Measurements from ENCODE around the gene SLC22A3.

DNA sequence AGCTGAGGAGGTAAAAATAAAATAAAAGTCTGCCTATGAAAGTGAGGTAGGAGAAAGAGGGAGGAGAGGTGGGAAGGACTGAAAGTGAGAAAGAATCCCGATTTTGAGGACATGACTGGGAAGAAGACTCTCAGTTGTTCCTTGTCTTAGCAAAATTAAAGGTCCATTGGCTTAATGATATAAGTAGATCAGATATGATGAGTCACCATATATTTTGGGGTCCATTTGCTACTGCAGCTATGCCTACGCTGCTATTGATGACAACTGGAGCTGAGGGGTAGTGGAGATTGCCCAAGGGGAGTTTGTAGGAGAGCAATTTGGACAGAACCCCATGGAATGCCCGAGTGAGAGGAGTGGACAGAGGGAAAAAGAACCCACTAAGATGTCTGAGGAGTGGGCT is 15.1 kb upstream of the SLC22A3 start:
- TF ChIP-seq CTCF (IDR thresholded peaks at IDR 0.05): no peak
- no peak for TF ChIP-seq POLR2A (IDR thresholded peaks at IDR 0.05)

All from uterus (tissue), 2 donors.